ENCODE results near the gene MEIS2.

- no peak for TF ChIP-seq CTCF (IDR thresholded peaks at IDR 0.05)
- no peak for TF ChIP-seq POLR2A (IDR thresholded peaks at IDR 0.05)
Measured at GRCh38 chr15:36943508-36944361, 156.6 kb downstream of the MEIS2 start.

Data from thyroid gland (tissue), 4 donors.